Esophagus muscularis mucosa (tissue), 3 donors: ENCODE results near the gene ATP5MC2.

ENCODE experiments used
- CTCF ChIP-seq, 3 experiments: fragments of 200-600 bp in 2 of 3; fragments of 450-650 bp in 1 of 3; sonication (generic) in 2 of 3; IDR thresholded peaks; one replicate each; pipeline ENCODE4 v1.5.1; 2017 to 2019; ENCODE audit warnings: antibody characterized with exemption in 3 of 3, mild to moderate bottlenecking in 2 of 3, moderate library complexity in 1 of 3
- POLR2A ChIP-seq: fragments of 450-650 bp; IDR thresholded peaks from one replicate; pipeline ENCODE4 v1.6.1; 2017; ENCODE audit warnings: antibody characterized with exemption, moderate library complexity, mild to moderate bottlenecking, low read depth
- POLR2AphosphoS5 ChIP-seq, 2 donors: sonication (generic); formaldehyde crosslinking; IDR thresholded peaks; one replicate each; pipeline ENCODE4 v1.6.1; 2017; ENCODE audit warnings: antibody characterized with exemption in 2 of 2

- TF ChIP-seq CTCF (IDR thresholded peaks at IDR 0.05) (no peak), POLR2A (no peak), POLR2AphosphoS5 (IDR thresholded peaks at IDR 0.05) (no peak)
These were observed 46.7 kb upstream of the ATP5MC2 start for GRCh38 chr12:53722450-53723041.
